Measurements from ENCODE around the gene SUGCT. TPM values are rescaled to one million over a fixed set of nuclear protein-coding genes. Genes with fewer than 3 reads are reported as not detected.

SUGCT gene
- total and polyA plus RNA-seq, 2 of the 8 experiments (the other 6 are each of a cell fraction or from before 2014, with no cell fraction given) = 2.8 to 5.4 TPM

DNA sequence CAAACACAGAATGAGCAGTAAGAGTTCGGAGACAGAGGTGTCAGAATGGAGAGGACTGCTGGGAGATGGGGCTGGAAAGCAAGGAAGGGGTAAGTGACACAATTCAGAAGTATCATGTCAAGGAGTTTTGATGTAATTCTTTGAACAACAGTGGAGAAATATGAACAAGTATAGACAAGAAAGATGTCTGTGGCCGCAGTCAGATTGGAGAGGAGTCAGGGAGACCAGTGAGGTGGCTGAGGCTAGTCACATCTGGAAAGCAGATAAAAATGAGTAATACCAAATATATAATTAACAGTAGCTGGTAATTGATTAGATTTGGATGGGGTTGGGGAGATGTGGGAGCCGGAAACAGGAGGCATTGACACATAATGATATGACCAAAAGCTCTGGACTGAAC lies 540.9 kb downstream of the SUGCT start:
- POLR2A ChIA-PET (ENCODE audit: partially characterized antibody) = no interaction called here

More for the DNA sequence above, 540.9 kb downstream of the SUGCT start:
- no peaks in the 10 kb centered on the region for H3K79me1 ChIP-seq (ENCODE audit: low read depth, low read length)
- no peak overlapping the region for H3K4me2 ChIP-seq (ENCODE audit: insufficient read depth in 1 of 2, low read depth in 2 of 2, low read length in 2 of 2)
- no peak overlapping the region for H2BK15ac ChIP-seq (ENCODE audit: low read length)
- H3K27ac ChIP-seq (ENCODE audit: low read depth, low read length) = no peak overlapping the region
- no peak overlapping the region for H3K9ac ChIP-seq (replicated peaks in 1 of 4; ENCODE audit: extremely low read depth in 1 of 4, low read depth in 3 of 4, low read length in 3 of 4)
- H2BK12ac ChIP-seq (ENCODE audit: low read depth, low read length) = no peak overlapping the region
- H3K36me3 ChIP-seq (ENCODE audit: control insufficient read depth in 2 of 4, insufficient read depth in 4 of 4, low read length in 3 of 4) = no peaks in the 10 kb centered on the region
- H4K91ac ChIP-seq (replicated peaks; ENCODE audit: insufficient read length, low read length) = no peak overlapping the region
- no peak overlapping the region for H4K5ac ChIP-seq (ENCODE audit: insufficient read length, low read depth, low read length)
- H3K23me2 ChIP-seq (ENCODE audit: low read depth, low read length) = no peaks in the 10 kb centered on the region
- H3K9me3 ChIP-seq (ENCODE audit: insufficient read depth in 2 of 2, low read depth in 1 of 2, low read length in 1 of 2) = no peaks in the 10 kb centered on the region
- no peak overlapping the region for H3K56ac ChIP-seq (replicated peaks; ENCODE audit: insufficient read length, low read depth, low read length)
- no peak overlapping the region for H3K18ac ChIP-seq (ENCODE audit: extremely low read depth, low read length)
- H3K4me3 ChIP-seq (ENCODE audit: extremely low read depth in 1 of 4, insufficient read depth in 2 of 4, low read depth in 3 of 4, low read length in 4 of 4) = no peak overlapping the region
- no peak overlapping the region for H3K23ac ChIP-seq (ENCODE audit: insufficient read length)
- H2AK5ac ChIP-seq (ENCODE audit: low read depth, low read length) = no peak overlapping the region
- H2BK5ac ChIP-seq (ENCODE audit: low read depth, low read length) = no peak overlapping the region
- no peak for DNase-seq (ENCODE audit: low read depth in 1 of 2, low spot score in 2 of 2)
- no peak overlapping the region for H3K14ac ChIP-seq (ENCODE audit: insufficient read length)
- CTCF ChIA-PET (ENCODE audit: partially characterized antibody) = no interaction called here
- H4K8ac ChIP-seq (ENCODE audit: extremely low read depth, insufficient read depth, low read length) = no peak overlapping the region
- no peak overlapping the region for H2AFZ ChIP-seq (ENCODE audit: low read length)
- no peaks in the 10 kb centered on the region for H3K27me3 ChIP-seq (replicated peaks in 1 of 4; ENCODE audit: control insufficient read depth in 3 of 4, extremely low read depth in 1 of 4, insufficient read depth in 3 of 4, low read length in 3 of 4)
- no peak for FAIRE-seq
- no peaks in the 10 kb centered on the region for H3K79me2 ChIP-seq (ENCODE audit: control insufficient read depth in 1 of 2, insufficient read depth in 2 of 2, low read length in 2 of 2)
- H2BK120ac ChIP-seq (replicated peaks; ENCODE audit: low read depth, low read length) = no peak overlapping the region
- H2BK20ac ChIP-seq (ENCODE audit: low read length) = no peak overlapping the region
- H3K4ac ChIP-seq (replicated peaks; ENCODE audit: insufficient read length, low read depth, low read length) = no peak overlapping the region
- TF ChIP-seq FOSL1 (IDR thresholded peaks at IDR 0.05; ENCODE audit: insufficient read depth, low read depth, low read length) (no peak), SAP30 (IDR thresholded peaks at IDR 0.05; ENCODE audit: insufficient read depth, insufficient replicate concordance, low read length) (no peak), JUN (IDR thresholded peaks at IDR 0.05; ENCODE audit: low read depth, low read length) (no peak), POLR2A (IDR thresholded peaks at IDR 0.05; ENCODE audit: control extremely low read depth in 1 of 2, low read depth in 2 of 2, low read length in 2 of 2) (no peak), TBP (IDR thresholded peaks at IDR 0.05; ENCODE audit: low read depth, low read length) (no peak), KDM4A (IDR thresholded peaks at IDR 0.05; ENCODE audit: low read depth, low read length, severe bottlenecking) (no peak), CHD2 (IDR thresholded peaks at IDR 0.05; ENCODE audit: low read length) (no peak), HDAC2 (IDR thresholded peaks at IDR 0.05; ENCODE audit: borderline replicate concordance in 1 of 2, low read depth in 2 of 2, low read length in 2 of 2) (no peak)
- H4K20me1 ChIP-seq (replicated peaks in 1 of 2; ENCODE audit: control insufficient read depth in 1 of 2, insufficient read depth in 2 of 2, low read length in 2 of 2) = no peaks in the 10 kb centered on the region
- WGBS, 2 experiments (ENCODE audit: extremely low coverage in 1 of 2, insufficient coverage in 1 of 2, insufficient read length in 1 of 2, insufficient replicate concordance in 2 of 2, low coverage in 1 of 2, low lambda C conversion rate in 2 of 2, missing lambda C conversion rate in 1 of 2) = 93% methylated on average over 3 of the region's 3 CpGs; no CpG with 5 or more reads in 1 of the 2 experiments
- H3K4me1 ChIP-seq (replicated peaks in 1 of 4; ENCODE audit: control insufficient read depth in 3 of 4, insufficient read depth in 4 of 4, low read length in 3 of 4) = no peaks in the 10 kb centered on the region
